A549 treated with Hydrocortisone at 1 μM for 4 hours (cell line): ENCODE results near the gene METTL22. TPM values are rescaled to one million over a fixed set of nuclear protein-coding genes. Genes with fewer than 3 reads are reported as not detected.

Source experiments
- total RNA-seq: library from RNA; stranded (reverse); fragments of 200-300 nt; extraction: Qiagen RNA extraction; gene quantifications from 5 replicates; pipeline ENCODE4 v1.2.3, GENCODE V29; 2022

Gene METTL22, protein sequence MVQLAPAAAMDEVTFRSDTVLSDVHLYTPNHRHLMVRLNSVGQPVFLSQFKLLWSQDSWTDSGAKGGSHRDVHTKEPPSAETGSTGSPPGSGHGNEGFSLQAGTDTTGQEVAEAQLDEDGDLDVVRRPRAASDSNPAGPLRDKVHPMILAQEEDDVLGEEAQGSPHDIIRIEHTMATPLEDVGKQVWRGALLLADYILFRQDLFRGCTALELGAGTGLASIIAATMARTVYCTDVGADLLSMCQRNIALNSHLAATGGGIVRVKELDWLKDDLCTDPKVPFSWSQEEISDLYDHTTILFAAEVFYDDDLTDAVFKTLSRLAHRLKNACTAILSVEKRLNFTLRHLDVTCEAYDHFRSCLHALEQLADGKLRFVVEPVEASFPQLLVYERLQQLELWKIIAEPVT
- total RNA-seq = 21.4 to 25.7 TPM (median 24.4 TPM) in 5 replicates

DNA sequence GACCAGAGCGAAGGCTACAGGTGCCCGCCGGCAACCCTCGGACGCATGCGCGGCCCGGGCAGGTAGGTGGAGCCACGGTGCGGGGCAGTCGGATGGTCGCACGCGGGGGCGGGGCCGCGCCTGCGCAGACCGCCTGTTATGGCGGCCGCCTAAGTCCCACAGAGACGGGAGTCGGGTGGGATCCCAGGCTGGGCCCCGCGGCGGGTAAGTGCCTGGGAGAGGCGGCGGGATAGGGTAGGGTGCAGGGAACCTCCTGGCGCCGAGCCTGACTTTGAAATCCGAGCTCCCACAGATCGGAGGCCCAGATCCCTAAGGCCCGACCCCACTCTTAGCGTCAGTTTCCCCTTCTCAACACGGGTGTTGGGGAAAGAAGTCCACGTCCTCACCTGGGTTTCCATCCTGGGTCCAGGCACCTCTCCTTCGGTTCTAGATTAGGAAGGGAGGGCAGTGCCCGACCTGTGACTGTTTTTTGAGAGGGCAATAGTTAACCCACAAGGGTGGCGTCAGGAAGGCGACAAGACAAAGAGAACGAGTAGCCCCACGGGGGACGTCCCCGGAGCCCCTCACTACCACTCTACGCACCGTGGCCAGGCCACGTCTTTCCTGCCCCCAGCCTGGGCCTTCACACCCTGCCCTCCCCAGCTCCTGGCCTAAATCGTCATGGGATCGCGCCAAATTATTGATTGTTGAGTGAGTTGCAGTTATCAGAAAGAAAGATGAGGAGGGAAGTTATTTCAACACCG, at the start of gene METTL22:
Gene METTL22, plus strand, starts transcription at position 127 of the 743 bp plus-strand sequence. CDS start 3,968 bp downstream, outside the sequence.

DNA sequence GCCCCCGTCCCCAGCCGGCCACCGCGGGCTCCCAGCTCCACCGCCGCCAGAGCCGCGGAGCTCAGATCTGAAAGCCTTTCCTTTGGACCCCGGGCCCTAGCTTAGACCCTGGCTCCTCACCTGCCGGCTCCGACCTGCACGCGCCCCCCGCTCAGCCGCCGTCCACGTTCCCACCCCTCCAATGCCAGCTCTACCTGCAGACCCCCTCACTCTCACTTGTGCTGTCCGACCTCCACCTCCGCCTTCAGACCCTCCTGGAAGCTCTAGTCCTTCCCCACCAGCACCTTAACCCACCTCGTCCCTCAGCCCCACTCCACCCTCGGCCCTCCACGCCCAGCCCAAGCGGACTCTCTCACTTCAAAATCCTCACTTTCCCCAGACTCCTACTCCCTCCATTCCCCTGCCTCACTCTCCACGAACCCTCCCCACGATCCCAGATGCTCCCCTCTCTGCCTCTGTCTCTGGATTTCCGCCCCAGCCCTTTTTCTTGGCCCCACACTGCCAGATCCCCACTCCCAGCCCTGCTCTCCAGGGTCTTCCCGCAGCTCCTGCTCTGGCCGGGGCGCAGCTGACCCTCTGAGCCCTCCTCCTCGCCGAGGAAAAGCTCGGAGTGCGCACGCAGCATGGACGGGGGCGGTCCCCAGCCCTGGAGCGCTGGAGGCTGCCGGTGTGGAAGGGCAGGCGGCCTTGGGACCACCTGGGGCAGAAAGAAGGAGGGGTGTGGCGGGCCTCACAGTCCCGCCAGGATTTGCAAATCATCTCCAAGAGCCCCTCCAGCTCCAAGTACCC, 31.4 kb upstream of the METTL22 start, which contains the start of gene TMEM114:
Gene TMEM114, minus strand, starts transcription at position 612 of the 789 bp plus-strand sequence. CDS start 673 bp downstream, outside the sequence.

DNA sequence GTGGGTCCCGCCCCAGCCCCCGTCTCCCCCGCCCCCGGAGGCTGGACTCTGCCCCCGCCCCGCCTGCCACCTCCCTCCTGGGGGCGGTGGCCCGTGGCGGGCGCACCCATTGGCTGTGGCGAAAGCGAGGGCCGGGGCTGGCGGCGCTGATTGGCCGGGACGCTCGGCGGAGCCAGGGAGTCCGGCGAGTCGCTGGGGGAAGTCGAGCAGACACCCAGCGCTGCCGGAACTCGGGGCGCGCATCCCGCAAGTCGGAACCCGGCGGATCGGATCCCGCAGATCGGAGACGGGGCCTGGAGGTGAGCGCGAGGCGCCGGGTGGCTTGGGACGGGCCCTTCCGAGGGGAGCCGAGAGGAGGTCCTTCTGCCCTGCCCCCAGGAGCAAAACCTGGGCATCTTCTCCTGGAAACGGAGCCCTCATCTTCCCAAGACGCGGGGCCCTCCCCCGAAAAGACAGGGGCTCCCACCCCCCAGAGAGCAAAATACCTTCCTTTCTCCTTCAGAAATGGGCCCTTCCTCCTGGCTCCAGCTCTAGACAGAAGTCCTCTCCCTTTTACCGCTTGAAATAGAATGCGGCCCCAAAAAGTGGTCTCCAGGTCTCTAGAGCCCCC, 53.0 kb downstream of the METTL22 start, which contains the start of gene ABAT:
Gene ABAT, plus strand, starts transcription at position 205 of the 610 bp plus-strand sequence. CDS start 61,123 bp downstream, outside the sequence.

Other genes starting within 250 kb of the METTL22 start
- not detected in 5 replicates for gene TMEM114, start 31.2 kb upstream of the METTL22 start, total RNA-seq
- 0.20 to 0.30 TPM (median 0.26 TPM) in 5 replicates for gene ABAT, start 52.9 kb downstream of the METTL22 start, total RNA-seq
- gene TMEM186, start 175.9 kb downstream of the METTL22 start, total RNA-seq = 13.0 to 14.9 TPM (median 13.7 TPM) in 5 replicates
- 90.0 to 110 TPM (median 94.2 TPM) in 5 replicates for gene PMM2, start 176.1 kb downstream of the METTL22 start, total RNA-seq
- 137 to 155 TPM (median 149 TPM) in 5 replicates for gene CARHSP1, start 247.3 kb downstream of the METTL22 start, total RNA-seq